AG04449 (cell line): ENCODE results near the gene COL12A1.

ENCODE experiments used
- CTCF ChIA-PET: fragments of 350-600 bp; formaldehyde crosslinking; extraction: SDS; loops from one replicate; lab custom pipeline; 2021; ENCODE audit warnings: antibody characterized with exemption; lab: Yijun Ruan, JAX
- POLR2A ChIA-PET: fragments of 400-600, 350-600 bp; formaldehyde crosslinking; extraction: SDS; loops from one replicate; lab custom pipeline; 2020; ENCODE audit warnings: antibody characterized with exemption, inconsistent platforms; lab: Yijun Ruan, JAX
- DNase-seq: peaks from one replicate; pipeline ENCODE4 v3.0.0-alpha.2; 2010; ENCODE audit warnings: low read depth, low spot score
- H3K4me3 ChIP-seq: 2 replicates; pipeline ENCODE4 v1.5.1; 2011; ENCODE audit warnings: low read depth, mild to moderate bottlenecking, control low read depth, low read length
- CTCF ChIP-seq: IDR thresholded peaks from one replicate; pipeline ENCODE4 v1.5.1; 2011; ENCODE audit warnings: mild to moderate bottlenecking, moderate library complexity, low read length, control low read depth, inconsistent platforms; ENCODE audit not compliant: insufficient read depth; ENCODE audit errors: missing control alignments

COL12A1 gene

GRCh38 chr6:75116946-75117345 lies 88.9 kb downstream of the COL12A1 start:
- ChIA-PET CTCF (interaction anchor here (1.2 to 1.4 kb wide), 2 partner anchors 11 to 246 kb away, joined by 3 to 4 read pairs; no protein-coding TSS in a partner anchor), POLR2A (interaction anchor here (1.0 kb wide), 1 partner anchor 89 kb away, joined by 3 read pairs; the partner anchor contains the start of gene COL12A1)
- no peak for TF ChIP-seq CTCF
- no peak for DNase-seq
- H3K4me3 ChIP-seq: no peak overlapping the region

DNA sequence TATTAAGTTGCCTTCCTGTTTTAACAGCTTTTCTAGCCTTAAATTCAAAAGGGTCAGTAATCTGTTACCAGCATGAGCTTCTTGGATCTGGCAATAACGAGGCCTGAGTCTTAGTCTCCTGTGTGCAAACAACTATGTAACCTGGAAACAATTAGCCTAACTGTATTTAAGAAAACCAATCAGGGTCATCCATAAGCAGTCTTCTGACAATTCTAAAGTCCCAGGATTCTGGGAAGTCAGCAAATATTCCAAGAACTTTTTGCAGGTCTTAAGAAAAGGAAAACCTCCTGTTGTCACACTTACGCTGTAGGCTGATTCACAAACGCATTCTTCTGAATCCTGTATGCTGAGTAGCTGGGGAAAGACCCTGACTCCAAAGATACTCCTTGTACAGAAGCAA lies 90.4 kb downstream of the COL12A1 start:
- ChIA-PET POLR2A (no interaction called here), CTCF (interaction anchor here (1.2 to 1.4 kb wide), 2 partner anchors 21 to 93 kb away, joined by 4 to 5 read pairs; no protein-coding TSS in a partner anchor)
- no peak for TF ChIP-seq CTCF

GRCh38 chr6:75114806-75115205 lies 91.0 kb downstream of the COL12A1 start:
- H3K4me3 ChIP-seq: no peak overlapping the region
- TF ChIP-seq CTCF: no peak
- DNase-seq: no peak
- CTCF ChIA-PET: interaction anchor here (0.7 to 1.4 kb wide), 4 partner anchors 11 to 94 kb away, joined by 3 to 5 read pairs (median 4); no protein-coding TSS in a partner anchor
- POLR2A ChIA-PET: no interaction called here

More for the DNA sequence above, 90.4 kb downstream of the COL12A1 start:
- no peak for DNase-seq
- no peak overlapping the region for H3K4me3 ChIP-seq

DNA sequence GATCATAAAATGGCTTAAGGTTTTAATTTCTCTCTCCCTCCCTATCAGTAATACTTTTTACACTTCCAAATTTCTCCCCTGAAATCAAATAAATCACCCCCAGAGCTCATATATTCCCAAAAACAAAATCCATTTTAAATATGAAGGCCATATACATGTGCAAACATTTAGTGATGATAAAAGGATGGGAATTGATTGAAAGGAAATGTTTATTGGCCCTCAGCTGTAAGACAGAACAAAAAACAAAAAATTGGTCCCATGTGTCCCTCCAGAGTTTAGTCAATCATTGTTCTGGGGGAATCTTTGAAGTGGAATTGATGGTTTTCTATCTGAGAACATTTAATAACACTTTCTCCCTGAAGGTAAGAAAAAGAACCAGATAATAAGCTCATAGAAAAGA lies 91.7 kb downstream of the COL12A1 start:
- H3K4me3 ChIP-seq: no peak overlapping the region
- POLR2A ChIA-PET: no interaction called here
- DNase-seq: no peak
- no peak for TF ChIP-seq CTCF
- CTCF ChIA-PET: interaction anchor here (1.0 to 1.4 kb wide), 3 partner anchors 10 to 95 kb away, joined by 5 read pairs; no protein-coding TSS in a partner anchor

DNA sequence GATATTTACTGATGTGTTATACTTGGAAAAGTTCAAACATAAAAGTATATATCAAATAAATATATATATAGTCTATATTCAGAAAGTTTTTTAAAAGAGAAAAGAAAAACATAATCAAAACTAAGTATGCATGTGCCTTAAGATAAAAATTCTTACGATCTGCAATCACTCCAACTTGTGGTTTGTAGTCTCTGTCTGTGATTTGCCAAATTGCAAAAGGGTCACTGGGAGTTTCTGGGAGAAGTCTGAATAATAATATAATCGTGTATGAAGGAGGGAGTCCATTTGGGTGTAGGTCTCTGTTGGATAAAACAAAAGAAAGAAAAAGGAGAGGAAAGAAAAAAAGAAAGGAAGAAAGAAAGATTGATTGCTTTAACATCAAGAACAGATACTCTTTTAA lies 92.4 kb downstream of the COL12A1 start:
- no peak for TF ChIP-seq CTCF
- no peak overlapping the region for H3K4me3 ChIP-seq
- POLR2A ChIA-PET: no interaction called here
- CTCF ChIA-PET: interaction anchor here (1.0 kb wide), 1 partner anchor 90 kb away, joined by 5 read pairs; no protein-coding TSS in a partner anchor
- no peak for DNase-seq

- ChIA-PET CTCF (no interaction called here), POLR2A (no interaction called here)
- no peak for DNase-seq
- no peak for TF ChIP-seq CTCF
- H3K4me3 ChIP-seq: no peak overlapping the region
Observed at GRCh38 chr6:75109765-75110164, 96.1 kb downstream of the COL12A1 start.
